ENCODE measurements around the gene VPS35.
A peak's percentile ranks its signal among the peaks of the same experiment; 100 is the strongest.

The VPS35 gene

DNA sequence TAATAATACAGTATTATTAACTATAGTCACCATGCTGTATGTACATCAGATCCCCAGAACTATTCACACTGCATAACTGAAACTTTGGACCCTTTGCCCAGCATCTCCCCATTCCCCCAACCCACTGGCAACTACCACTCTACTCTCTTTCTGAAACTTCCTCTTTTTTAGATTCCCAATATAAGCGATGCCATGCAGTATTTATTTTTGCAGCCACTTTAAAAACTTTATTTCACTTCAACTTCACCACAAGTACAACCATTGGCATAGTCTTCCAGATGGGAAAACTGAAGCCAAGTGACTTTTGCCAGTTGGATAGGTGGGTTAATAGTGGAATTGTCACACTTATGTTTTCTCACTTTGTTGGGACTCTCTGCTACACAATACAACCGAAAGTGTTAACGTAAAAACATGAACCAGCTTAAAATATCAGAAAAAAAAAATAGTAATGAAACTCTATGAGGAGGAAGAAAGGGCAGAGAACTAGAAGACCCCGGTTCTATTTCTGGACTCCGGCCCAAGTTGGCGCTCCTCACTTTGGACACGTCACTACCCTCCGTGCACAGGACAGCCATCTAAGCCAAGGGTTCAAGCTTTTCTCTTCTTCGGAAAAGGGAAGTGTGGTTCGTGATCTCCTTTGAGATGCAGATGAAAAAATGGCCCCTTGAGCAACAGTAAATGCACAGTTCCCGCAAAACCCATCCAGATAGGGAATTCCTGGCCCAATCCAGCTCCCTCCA is 68.5 kb downstream of the VPS35 start:
- Mint-ChIP-seq H3K9me3 (no peaks in the 10 kb centered on the region), H3K27ac (peak overlapping the region; percentile 85), H3K4me3 (peak overlapping the region; percentile 96), H3K4me1 (ENCODE audit: low read depth) (peaks cover 20% of the 10 kb centered on the region), H3K36me3 (ENCODE audit: low read depth) (peaks cover 29% of the 10 kb centered on the region), H3K27me3 (peaks cover 4% of the 10 kb centered on the region)

DNA sequence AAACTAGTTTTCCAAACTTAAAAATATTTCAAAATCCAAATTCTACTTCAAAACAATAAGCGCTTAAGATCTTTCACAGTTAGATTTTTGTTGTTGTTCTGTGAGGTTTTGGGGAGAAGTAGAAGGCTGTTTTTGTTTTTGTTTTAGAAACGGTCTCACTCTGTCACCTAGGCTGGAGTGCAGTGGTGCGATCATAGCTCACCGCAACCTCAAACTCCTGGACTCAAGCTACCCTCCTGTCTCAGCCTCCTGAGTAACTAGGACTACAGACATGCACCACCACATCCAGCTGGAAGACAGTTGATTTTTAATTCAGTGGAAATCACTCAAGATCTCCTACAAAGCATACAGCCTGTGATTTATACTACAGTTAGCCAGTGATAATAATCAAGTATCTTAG is 70.5 kb downstream of the VPS35 start:
- Mint-ChIP-seq H3K4me1 (ENCODE audit: low read depth) (peaks cover 20% of the 10 kb centered on the region), H3K9me3 (no peaks in the 10 kb centered on the region), H3K36me3 (ENCODE audit: low read depth) (peaks cover 38% of the 10 kb centered on the region), H3K4me3 (no peak overlapping the region), H3K27ac (no peak overlapping the region), H3K27me3 (peaks cover 4% of the 10 kb centered on the region)

DNA sequence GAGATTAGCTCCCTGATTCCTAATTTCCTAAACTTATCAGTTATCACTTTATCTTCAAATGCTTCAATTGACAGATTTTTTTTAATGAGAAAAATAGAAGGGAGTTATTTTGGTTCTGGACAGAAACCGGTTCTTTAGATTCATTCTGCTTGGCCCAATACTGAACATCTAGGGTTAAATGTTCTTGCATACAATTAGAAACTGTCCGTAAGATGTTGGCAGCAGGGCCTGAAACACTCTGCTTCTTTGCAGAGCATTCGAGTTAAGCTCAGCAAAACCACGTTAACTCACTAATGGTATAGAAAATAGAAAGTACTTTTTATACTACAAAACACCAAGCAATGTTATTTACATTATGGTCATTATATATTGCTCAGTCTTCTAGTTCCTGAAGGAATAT is 75.0 kb downstream of the VPS35 start:
- H3K9me3 Mint-ChIP-seq: no peaks in the 10 kb centered on the region
- H3K4me1 Mint-ChIP-seq (ENCODE audit: low read depth): no peaks in the 10 kb centered on the region
- no peaks in the 10 kb centered on the region for H3K27me3 Mint-ChIP-seq
- no peak overlapping the region for H3K4me3 Mint-ChIP-seq
- no peak overlapping the region for H3K27ac Mint-ChIP-seq
- peaks cover 47% of the 10 kb centered on the region for H3K36me3 Mint-ChIP-seq (ENCODE audit: low read depth)

DNA sequence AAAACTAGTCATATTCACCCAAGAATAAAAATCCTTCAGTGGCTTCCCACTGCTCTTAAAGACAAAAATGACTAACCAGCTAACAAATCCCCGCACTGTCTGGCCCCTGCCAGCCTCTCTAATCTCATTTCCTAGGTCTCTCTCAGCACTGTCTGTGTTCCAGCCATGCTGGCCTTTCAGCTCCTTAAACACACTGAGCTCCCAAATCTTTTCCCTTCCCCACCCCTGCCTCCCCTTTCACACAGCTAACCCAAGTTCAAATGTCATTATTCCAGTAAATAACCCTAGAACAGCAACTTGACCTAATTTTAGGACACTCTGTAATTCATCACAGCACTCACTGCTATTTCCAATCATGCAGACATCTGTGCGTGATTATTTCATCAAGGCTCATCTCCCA is 75.6 kb downstream of the VPS35 start:
- no peaks in the 10 kb centered on the region for H3K9me3 Mint-ChIP-seq
- H3K27me3 Mint-ChIP-seq: no peaks in the 10 kb centered on the region
- peaks cover 45% of the 10 kb centered on the region for H3K36me3 Mint-ChIP-seq (ENCODE audit: low read depth)
- H3K4me1 Mint-ChIP-seq (ENCODE audit: low read depth): no peaks in the 10 kb centered on the region
- no peak overlapping the region for H3K27ac Mint-ChIP-seq
- H3K4me3 Mint-ChIP-seq: no peak overlapping the region

DNA sequence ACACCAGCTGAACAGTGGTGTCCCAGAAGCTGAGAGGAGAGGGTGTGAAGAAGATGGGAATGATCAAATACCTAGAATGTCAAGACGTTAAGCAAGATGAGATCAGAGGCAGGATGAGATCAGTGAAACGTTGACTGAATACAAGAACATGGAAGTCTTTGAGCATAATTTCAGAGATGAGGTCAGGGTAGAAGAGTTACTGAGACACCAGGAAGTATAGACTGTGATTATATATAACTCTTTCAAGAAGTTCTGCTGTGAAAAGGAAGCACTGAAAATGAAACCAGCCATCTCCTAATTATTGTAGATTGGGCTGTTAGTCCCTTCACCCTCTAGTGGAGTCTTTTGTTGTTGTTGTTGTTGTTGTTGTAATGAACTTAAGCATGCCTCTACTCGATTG is 76.9 kb downstream of the VPS35 start:
- Mint-ChIP-seq H3K27me3 (no peaks in the 10 kb centered on the region), H3K36me3 (ENCODE audit: low read depth) (peaks cover 45% of the 10 kb centered on the region), H3K9me3 (no peaks in the 10 kb centered on the region), H3K27ac (no peak overlapping the region), H3K4me3 (no peak overlapping the region), H3K4me1 (ENCODE audit: low read depth) (no peaks in the 10 kb centered on the region)

DNA sequence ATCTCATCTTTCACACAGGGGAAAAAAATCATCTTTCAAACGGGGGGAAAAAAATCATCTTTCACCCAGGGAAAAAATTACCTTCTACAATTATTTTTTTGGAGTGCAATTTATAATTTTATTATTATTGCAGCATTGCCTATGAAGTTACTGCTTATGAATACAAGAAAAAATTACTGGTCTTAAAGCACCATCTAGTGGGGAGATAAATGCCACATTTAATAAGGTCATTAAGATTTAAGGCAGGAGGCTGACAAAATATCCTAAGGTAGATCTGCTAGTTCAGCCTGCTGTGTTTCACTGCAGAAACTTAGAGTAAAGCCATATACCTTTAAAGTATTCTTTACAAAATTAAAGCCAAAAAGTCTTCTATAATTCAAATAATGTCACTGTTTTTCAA is 81.4 kb downstream of the VPS35 start:
- H3K4me3 Mint-ChIP-seq: no peak overlapping the region
- no peak overlapping the region for H3K27ac Mint-ChIP-seq
- peaks cover 51% of the 10 kb centered on the region for H3K36me3 Mint-ChIP-seq (ENCODE audit: low read depth)
- H3K9me3 Mint-ChIP-seq: no peaks in the 10 kb centered on the region
- H3K4me1 Mint-ChIP-seq (ENCODE audit: low read depth): no peaks in the 10 kb centered on the region
- H3K27me3 Mint-ChIP-seq: no peaks in the 10 kb centered on the region

DNA sequence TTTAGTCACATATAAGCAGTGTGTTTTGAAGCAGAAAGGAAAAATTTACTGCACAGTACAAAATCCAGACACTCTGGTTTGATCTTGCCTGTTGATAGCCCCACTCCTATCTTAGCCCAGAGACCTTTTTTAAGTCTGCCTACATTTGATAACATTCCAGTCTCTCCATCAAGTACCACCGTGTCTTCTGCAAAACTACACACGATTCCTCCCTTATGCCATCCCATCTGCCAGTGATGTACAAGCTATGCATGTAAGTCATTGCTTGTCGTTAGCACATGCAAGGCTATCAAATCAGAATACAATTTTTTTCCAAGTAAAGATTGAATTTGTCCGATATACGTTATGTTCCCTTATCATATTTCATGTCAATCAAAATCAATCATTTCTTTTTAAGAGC is 82.7 kb downstream of the VPS35 start:
- no peaks in the 10 kb centered on the region for H3K9me3 Mint-ChIP-seq
- no peak overlapping the region for H3K4me3 Mint-ChIP-seq
- H3K27ac Mint-ChIP-seq: no peak overlapping the region
- H3K36me3 Mint-ChIP-seq (ENCODE audit: low read depth): peaks cover 62% of the 10 kb centered on the region
- H3K27me3 Mint-ChIP-seq: no peaks in the 10 kb centered on the region
- no peaks in the 10 kb centered on the region for H3K4me1 Mint-ChIP-seq (ENCODE audit: low read depth)
